ENCODE measurements around the gene OSBPL5.

The OSBPL5 gene

GRCh38 chr11:3091081-3091845, 73.8 kb downstream of the OSBPL5 start:
- H4K91ac ChIP-seq (ENCODE audit: low read depth, low read length) = no peak overlapping the region
- H3K18ac ChIP-seq (ENCODE audit: low read length) = no peak overlapping the region
- no peak overlapping the region for H3K14ac ChIP-seq (ENCODE audit: low read length)
- H3K9ac ChIP-seq (ENCODE audit: low read length) = no peak overlapping the region
- peaks cover 38 to 52% of the 10 kb centered on the region in 2 experiments for H3K36me3 ChIP-seq (ENCODE audit: control insufficient read depth in 1 of 2, insufficient read depth in 2 of 2, low read length in 2 of 2)
- no peak overlapping the region for H2BK120ac ChIP-seq (ENCODE audit: insufficient read depth, low read length, poor library complexity)
- no peak overlapping the region for H3K4me2 ChIP-seq (ENCODE audit: low read length)
- no peak overlapping the region for H2BK5ac ChIP-seq (ENCODE audit: low read depth, low read length, poor library complexity)
- H3K9me3 ChIP-seq (ENCODE audit: insufficient read depth, low read depth, low read length) = peaks cover 2% of the 10 kb centered on the region
- H2BK12ac ChIP-seq (ENCODE audit: low read length) = no peak overlapping the region
- no peak overlapping the region for H4K8ac ChIP-seq (ENCODE audit: low read depth, low read length)
- no peak overlapping the region for H3K4ac ChIP-seq (ENCODE audit: low read depth, low read length)
- no CpG with 5 or more reads among the region's 14 CpGs for WGBS (ENCODE audit: extremely low coverage, insufficient coverage, insufficient read length)
- H3K4me3 ChIP-seq (ENCODE audit: low read depth, low read length) = peak overlapping the region; percentile 27
- no peak overlapping the region for H2AFZ ChIP-seq (ENCODE audit: insufficient read depth, low read length, poor library complexity)
- no peaks in the 10 kb centered on the region for H3K79me2 ChIP-seq (ENCODE audit: control insufficient read depth, insufficient read depth, low read length, poor library complexity)
- no peaks in the 10 kb centered on the region for H3K79me1 ChIP-seq (ENCODE audit: low read length)
- H3K27me3 ChIP-seq (ENCODE audit: insufficient read depth, low read length) = no peaks in the 10 kb centered on the region
- H4K12ac ChIP-seq (ENCODE audit: low read depth, low read length) = no peak overlapping the region
- H3K27ac ChIP-seq (ENCODE audit: low read depth, low read length) = no peak overlapping the region
- DNase-seq = no peak
- peaks cover 5% of the 10 kb centered on the region in 2 experiments for H3K4me1 ChIP-seq (ENCODE audit: control insufficient read depth in 1 of 2, insufficient read depth in 2 of 2, low read length in 2 of 2)
- H3K23ac ChIP-seq (ENCODE audit: low read length) = no peak overlapping the region
- no peak overlapping the region for H2AK5ac ChIP-seq (ENCODE audit: low read length)

GRCh38 chr11:3090096-3090901, 74.8 kb downstream of the OSBPL5 start:
- H2AFZ ChIP-seq (ENCODE audit: insufficient read depth, low read length, poor library complexity) = no peak overlapping the region
- no peak overlapping the region for H3K23ac ChIP-seq (ENCODE audit: low read length)
- H4K8ac ChIP-seq (ENCODE audit: low read depth, low read length) = no peak overlapping the region
- peaks cover 2% of the 10 kb centered on the region for H3K9me3 ChIP-seq (ENCODE audit: insufficient read depth, low read depth, low read length)
- no peaks in the 10 kb centered on the region for H3K79me2 ChIP-seq (ENCODE audit: control insufficient read depth, insufficient read depth, low read length, poor library complexity)
- H3K4ac ChIP-seq (ENCODE audit: low read depth, low read length) = no peak overlapping the region
- H4K12ac ChIP-seq (ENCODE audit: low read depth, low read length) = no peak overlapping the region
- H3K4me1 ChIP-seq (ENCODE audit: control insufficient read depth in 1 of 2, insufficient read depth in 2 of 2, low read length in 2 of 2) = peaks cover 5% of the 10 kb centered on the region in 2 experiments
- H2BK120ac ChIP-seq (ENCODE audit: insufficient read depth, low read length, poor library complexity) = no peak overlapping the region
- no peak overlapping the region for H2AK5ac ChIP-seq (ENCODE audit: low read length)
- H3K18ac ChIP-seq (ENCODE audit: low read length) = no peak overlapping the region
- H3K79me1 ChIP-seq (ENCODE audit: low read length) = no peaks in the 10 kb centered on the region
- no peak overlapping the region for H2BK5ac ChIP-seq (ENCODE audit: low read depth, low read length, poor library complexity)
- no peak overlapping the region for H3K4me3 ChIP-seq (ENCODE audit: low read depth, low read length)
- no peak overlapping the region for H3K9ac ChIP-seq (ENCODE audit: low read length)
- no peak overlapping the region for H2BK12ac ChIP-seq (ENCODE audit: low read length)
- H3K27ac ChIP-seq (ENCODE audit: low read depth, low read length) = no peak overlapping the region
- no peaks in the 10 kb centered on the region for H3K27me3 ChIP-seq (ENCODE audit: insufficient read depth, low read length)
- H3K4me2 ChIP-seq (ENCODE audit: low read length) = no peak overlapping the region
- no peak overlapping the region for H3K14ac ChIP-seq (ENCODE audit: low read length)
- no peak for DNase-seq
- WGBS (ENCODE audit: extremely low coverage, insufficient coverage, insufficient read length) = no CpG with 5 or more reads among the region's 13 CpGs
- H4K91ac ChIP-seq (ENCODE audit: low read depth, low read length) = no peak overlapping the region
- H3K36me3 ChIP-seq (ENCODE audit: control insufficient read depth in 1 of 2, insufficient read depth in 2 of 2, low read length in 2 of 2) = peaks cover 38 to 52% of the 10 kb centered on the region in 2 experiments

GRCh38 chr11:3089236-3090061, 75.7 kb downstream of the OSBPL5 start:
- no CpG with 5 or more reads among the region's 25 CpGs for WGBS (ENCODE audit: extremely low coverage, insufficient coverage, insufficient read length)
- Histone ChIP-seq H3K4me2 (ENCODE audit: low read length) (no peak overlapping the region), H2BK5ac (ENCODE audit: low read depth, low read length, poor library complexity) (no peak overlapping the region)

GRCh38 chr11:3088806-3089205, 76.3 kb downstream of the OSBPL5 start:
- H3K36me3 ChIP-seq (ENCODE audit: control insufficient read depth in 1 of 2, insufficient read depth in 2 of 2, low read length in 2 of 2) = peaks cover 30 to 43% of the 10 kb centered on the region in 2 experiments
- no peak overlapping the region for H4K12ac ChIP-seq (ENCODE audit: low read depth, low read length)
- no peaks in the 10 kb centered on the region for H3K79me1 ChIP-seq (ENCODE audit: low read length)
- no peak overlapping the region for H2BK5ac ChIP-seq (ENCODE audit: low read depth, low read length, poor library complexity)
- H3K4me2 ChIP-seq (ENCODE audit: low read length) = no peak overlapping the region
- H3K18ac ChIP-seq (ENCODE audit: low read length) = no peak overlapping the region
- H3K14ac ChIP-seq (ENCODE audit: low read length) = no peak overlapping the region
- H3K9me3 ChIP-seq (ENCODE audit: insufficient read depth, low read depth, low read length) = peaks cover 2% of the 10 kb centered on the region
- WGBS (ENCODE audit: extremely low coverage, insufficient coverage, insufficient read length) = no CpG with 5 or more reads among the region's 14 CpGs
- no peak overlapping the region for H4K8ac ChIP-seq (ENCODE audit: low read depth, low read length)
- H2BK120ac ChIP-seq (ENCODE audit: insufficient read depth, low read length, poor library complexity) = no peak overlapping the region
- peaks cover 5% of the 10 kb centered on the region in 2 experiments for H3K4me1 ChIP-seq (ENCODE audit: control insufficient read depth in 1 of 2, insufficient read depth in 2 of 2, low read length in 2 of 2)
- no peak overlapping the region for H3K23ac ChIP-seq (ENCODE audit: low read length)
- H3K27me3 ChIP-seq (ENCODE audit: insufficient read depth, low read length) = no peaks in the 10 kb centered on the region
- no peak overlapping the region for H2AFZ ChIP-seq (ENCODE audit: insufficient read depth, low read length, poor library complexity)
- no peak overlapping the region for H4K91ac ChIP-seq (ENCODE audit: low read depth, low read length)
- no peak overlapping the region for H3K27ac ChIP-seq (ENCODE audit: low read depth, low read length)
- H3K79me2 ChIP-seq (ENCODE audit: control insufficient read depth, insufficient read depth, low read length, poor library complexity) = no peaks in the 10 kb centered on the region
- no peak overlapping the region for H3K4me3 ChIP-seq (ENCODE audit: low read depth, low read length)
- H2AK5ac ChIP-seq (ENCODE audit: low read length) = no peak overlapping the region
- no peak overlapping the region for H3K9ac ChIP-seq (ENCODE audit: low read length)
- no peak overlapping the region for H3K4ac ChIP-seq (ENCODE audit: low read depth, low read length)
- H2BK12ac ChIP-seq (ENCODE audit: low read length) = no peak overlapping the region
- no peak for DNase-seq

More at GRCh38 chr11:3089236-3090061, 75.7 kb downstream of the OSBPL5 start:
- Histone ChIP-seq H2AK5ac (ENCODE audit: low read length) (no peak overlapping the region), H3K27ac (ENCODE audit: low read depth, low read length) (no peak overlapping the region), H3K4me1 (ENCODE audit: control insufficient read depth in 1 of 2, insufficient read depth in 2 of 2, low read length in 2 of 2) (peaks cover 5% of the 10 kb centered on the region in 2 experiments), H3K36me3 (ENCODE audit: control insufficient read depth in 1 of 2, insufficient read depth in 2 of 2, low read length in 2 of 2) (peaks cover 36 to 50% of the 10 kb centered on the region in 2 experiments), H3K4ac (ENCODE audit: low read depth, low read length) (no peak overlapping the region), H2AFZ (ENCODE audit: insufficient read depth, low read length, poor library complexity) (no peak overlapping the region), H3K27me3 (ENCODE audit: insufficient read depth, low read length) (no peaks in the 10 kb centered on the region), H3K9me3 (ENCODE audit: insufficient read depth, low read depth, low read length) (peaks cover 2% of the 10 kb centered on the region), H3K18ac (ENCODE audit: low read length) (no peak overlapping the region), H3K79me1 (ENCODE audit: low read length) (no peaks in the 10 kb centered on the region), H3K79me2 (ENCODE audit: control insufficient read depth, insufficient read depth, low read length, poor library complexity) (no peaks in the 10 kb centered on the region), H2BK120ac (ENCODE audit: insufficient read depth, low read length, poor library complexity) (no peak overlapping the region), H4K91ac (ENCODE audit: low read depth, low read length) (no peak overlapping the region), H3K9ac (ENCODE audit: low read length) (no peak overlapping the region), H3K4me3 (ENCODE audit: low read depth, low read length) (no peak overlapping the region), H3K23ac (ENCODE audit: low read length) (no peak overlapping the region), H2BK12ac (ENCODE audit: low read length) (no peak overlapping the region), H4K8ac (ENCODE audit: low read depth, low read length) (no peak overlapping the region), H3K14ac (ENCODE audit: low read length) (no peak overlapping the region), H4K12ac (ENCODE audit: low read depth, low read length) (no peak overlapping the region)
- DNase-seq = no peak
